WTC11 (cell line): ENCODE results near the gene TCP11. TPM values are rescaled to one million over a fixed set of nuclear protein-coding genes. Genes with fewer than 3 reads are reported as not detected.

ENCODE experiments used
- ATAC-seq: fragments of 200-7000 bp; cut with Tn5 transposase; 2 replicates; pipeline ENCODE4 v1.10.0; 2021; ENCODE audit warnings: mild to moderate bottlenecking, moderate library complexity
- CTCF ChIA-PET: fragments of 300-600 bp; sonication (Branson Sonifier 250); formaldehyde crosslinking; loops from one replicate; lab custom pipeline; 2021; ENCODE audit warnings: antibody characterized with exemption; lab: Charles Lee
- POLR2A ChIA-PET: fragments of 350-600 bp; sonication (Branson Sonifier 250); formaldehyde crosslinking; loops from one replicate; lab custom pipeline; 2021; ENCODE audit warnings: antibody characterized with exemption; lab: Charles Lee
- DNase-seq: peaks from one replicate; pipeline ENCODE4 v3.0.0; 2021; ENCODE audit warnings: low spot score
- H3K27ac Mint-ChIP-seq: 2 replicates; pipeline ENCODE4 v1.8.0; 2021; ENCODE audit warnings: mixed read lengths
- H3K27me3 Mint-ChIP-seq: 2 replicates; pipeline ENCODE4 v1.8.0; 2021; ENCODE audit warnings: low read depth, mild to moderate bottlenecking, moderate library complexity, mixed read lengths
- H3K36me3 Mint-ChIP-seq: 2 replicates; pipeline ENCODE4 v1.8.0; 2021; ENCODE audit warnings: mixed read lengths
- H3K4me1 Mint-ChIP-seq: 2 replicates; pipeline ENCODE4 v1.8.0; 2022; ENCODE audit warnings: mixed read lengths
- H3K4me3 Mint-ChIP-seq: 2 replicates; pipeline ENCODE4 v1.8.0; 2021; ENCODE audit warnings: mild to moderate bottlenecking, moderate library complexity, mixed read lengths
- H3K9me3 Mint-ChIP-seq: 2 replicates; pipeline ENCODE4 v1.8.0; 2021; ENCODE audit warnings: mixed read lengths
- AFF4 ChIP-seq: sonication (generic); formaldehyde crosslinking; IDR thresholded peaks from 2 replicates; pipeline ENCODE4 v1.8.1; 2023; ENCODE audit warnings: mild to moderate bottlenecking, missing genetic modification reagents, borderline replicate concordance
- CREB1 ChIP-seq: sonication (generic); formaldehyde crosslinking; IDR thresholded peaks from 2 replicates; pipeline ENCODE4 v1.8.0; 2023; ENCODE audit warnings: mild to moderate bottlenecking, missing genetic modification reagents
- ERG ChIP-seq: fragments of 250-450 bp; sonication (Bioruptor Pico); IDR thresholded peaks from 2 replicates; pipeline ENCODE4 v1.8.0; 2021; ENCODE audit warnings: mild to moderate bottlenecking
- FOXK1 ChIP-seq: sonication (generic); formaldehyde crosslinking; IDR thresholded peaks from 2 replicates; pipeline ENCODE4 v1.8.0; 2022; ENCODE audit warnings: mild to moderate bottlenecking, moderate library complexity, missing genetic modification reagents
- FOXP4 ChIP-seq: sonication (generic); formaldehyde crosslinking; IDR thresholded peaks from 2 replicates; pipeline ENCODE4 v1.8.0; 2022; ENCODE audit warnings: mild to moderate bottlenecking, missing genetic modification reagents
- GTF2I ChIP-seq: fragments of 250-450 bp; sonication (Bioruptor Pico); conservative IDR thresholded peaks from 2 replicates; pipeline ENCODE4 v1.4.0; 2021; ENCODE audit warnings: mild to moderate bottlenecking
- HMGXB4 ChIP-seq: sonication (generic); formaldehyde crosslinking; IDR thresholded peaks from 2 replicates; pipeline ENCODE4 v1.8.1; 2023; ENCODE audit warnings: mild to moderate bottlenecking, moderate library complexity, missing genetic modification reagents
- IRF2 ChIP-seq: sonication (generic); formaldehyde crosslinking; IDR thresholded peaks from 2 replicates; pipeline ENCODE4 v1.8.0; 2022; ENCODE audit warnings: low read depth, missing genetic modification reagents, borderline replicate concordance
- KAT7 ChIP-seq: sonication (generic); formaldehyde crosslinking; IDR thresholded peaks from 2 replicates; pipeline ENCODE4 v1.8.1; 2023; ENCODE audit warnings: missing genetic modification reagents, mild to moderate bottlenecking, borderline replicate concordance
- NFYB ChIP-seq: sonication (generic); formaldehyde crosslinking; conservative IDR thresholded peaks from 2 replicates; pipeline ENCODE4 v1.8.0; 2022; ENCODE audit warnings: low read depth, missing genetic modification reagents
- NR3C1 ChIP-seq: sonication (generic); formaldehyde crosslinking; conservative IDR thresholded peaks from 2 replicates; pipeline ENCODE4 v1.8.1; 2023; ENCODE audit warnings: low read depth, mild to moderate bottlenecking, missing genetic modification reagents
- RELA ChIP-seq: sonication (generic); formaldehyde crosslinking; IDR thresholded peaks from 2 replicates; pipeline ENCODE4 v1.8.1; 2022; ENCODE audit warnings: missing genetic modification reagents, mild to moderate bottlenecking, borderline replicate concordance
- SOX15 ChIP-seq: fragments of 250-450 bp; sonication (Bioruptor Pico); IDR thresholded peaks from 2 replicates; pipeline ENCODE4 v1.9.0; 2021; ENCODE audit warnings: mild to moderate bottlenecking
- TCF7 ChIP-seq: sonication (generic); formaldehyde crosslinking; IDR thresholded peaks from 2 replicates; pipeline ENCODE4 v1.8.0; 2022; ENCODE audit warnings: mild to moderate bottlenecking, low read depth, missing genetic modification reagents, moderate library complexity
- TEAD1 ChIP-seq: sonication (generic); formaldehyde crosslinking; IDR thresholded peaks from 2 replicates; pipeline ENCODE4 v1.8.0; 2022; ENCODE audit warnings: mild to moderate bottlenecking, missing genetic modification reagents
- TEAD4 ChIP-seq: sonication (generic); formaldehyde crosslinking; IDR thresholded peaks from 2 replicates; pipeline ENCODE4 v1.8.0; 2022; ENCODE audit warnings: mild to moderate bottlenecking, missing genetic modification reagents
- ZBTB43 ChIP-seq: sonication (generic); formaldehyde crosslinking; IDR thresholded peaks from 2 replicates; pipeline ENCODE4 v1.8.1; 2023; ENCODE audit warnings: mild to moderate bottlenecking, missing genetic modification reagents
- ZNF317 ChIP-seq: sonication (generic); formaldehyde crosslinking; IDR thresholded peaks from 2 replicates; pipeline ENCODE4 v1.8.1; 2023; ENCODE audit warnings: low read depth, mild to moderate bottlenecking, moderate library complexity, missing genetic modification reagents, borderline replicate concordance
- ZNF423 ChIP-seq: fragments of 250-450 bp; sonication (Bioruptor Pico); IDR thresholded peaks from 2 replicates; pipeline ENCODE4 v2.1.2; 2022; ENCODE audit warnings: mild to moderate bottlenecking, moderate library complexity
- total RNA-seq: library from RNA; stranded (reverse); gene quantifications from 3 replicates; pipeline ENCODE4 v1.2.3, GENCODE V29; 2021

Gene TCP11
- total RNA-seq, 1 experiment from 2014 or later, result not detected

- no peak for ATAC-seq
- POLR2A ChIA-PET, result no interaction called here
- TF ChIP-seq AFF4, result no peak
- no peak for TF ChIP-seq CREB1 (CRISPR knock-in tag)
- TF ChIP-seq FOXP4 (CRISPR knock-in tag), result no peak
- no peak for TF ChIP-seq NR3C1 (CRISPR knock-in tag)
- no peak for TF ChIP-seq TCF7 (CRISPR knock-in tag)
- TF ChIP-seq SOX15, result no peak
- TF ChIP-seq ERG, result no peak
- no peak for TF ChIP-seq ZBTB43 (CRISPR knock-in tag)
- Mint-ChIP-seq H3K27ac (no peak overlapping the region), H3K36me3 (no peaks in the 10 kb centered on the region), H3K4me1 (peaks cover 8% of the 10 kb centered on the region), H3K27me3 (peaks cover 11% of the 10 kb centered on the region), H3K4me3 (no peak overlapping the region), H3K9me3 (no peaks in the 10 kb centered on the region)
- no peak for DNase-seq
- CTCF ChIA-PET, result no interaction called here
Observed at GRCh38 chr6:35178012-35178411, 36.9 kb upstream of the TCP11 start.

- no peaks in the 10 kb centered on the region for H3K9me3 Mint-ChIP-seq
- DNase-seq, result no peak
- ChIA-PET CTCF (no interaction called here), POLR2A (no interaction called here)
- H3K27me3 Mint-ChIP-seq, result peaks cover 7% of the 10 kb centered on the region
- TF ChIP-seq KAT7 (CRISPR knock-in tag), result no peak
- TF ChIP-seq TEAD1, result no peak
- no peak for TF ChIP-seq GTF2I
- TF ChIP-seq SOX15, result no peak
- TF ChIP-seq ZNF423 (CRISPR knock-in tag), result no peak
- no peak for TF ChIP-seq RELA (CRISPR knock-in tag)
- no peak for TF ChIP-seq TEAD4
- TF ChIP-seq FOXK1 (CRISPR knock-in tag), result no peak
- no peak for TF ChIP-seq ZNF317 (CRISPR knock-in tag)
- no peak for ATAC-seq
- H3K36me3 Mint-ChIP-seq, result no peaks in the 10 kb centered on the region
- H3K27ac Mint-ChIP-seq, result no peak overlapping the region
- no peak overlapping the region for H3K4me3 Mint-ChIP-seq
- H3K4me1 Mint-ChIP-seq, result peaks cover 6% of the 10 kb centered on the region
Observed at GRCh38 chr6:35177596-35177995, 36.5 kb upstream of the TCP11 start.

GRCh38 chr6:35177157-35177556 lies 36.0 kb upstream of the TCP11 start:
- ATAC-seq (no peak), DNase-seq (no peak)
- Mint-ChIP-seq H3K9me3 (no peaks in the 10 kb centered on the region), H3K27me3 (peaks cover 6% of the 10 kb centered on the region; the same call in 1 of the 2 replicates), H3K27ac (no peak overlapping the region), H3K4me1 (peaks cover 6% of the 10 kb centered on the region), H3K4me3 (no peak overlapping the region)
- TF ChIP-seq RELA (CRISPR knock-in tag) (no peak), NFYB (CRISPR knock-in tag) (peak; percentile 57; the same call in 1 of the 2 replicates), IRF2 (no peak), HMGXB4 (no peak)
- TF ChIP-seq, all 79 proteins: peak for 1
- ChIA-PET POLR2A (no interaction called here), CTCF (interaction anchor here (0.8 kb wide), 1 partner anchor 730 kb away, joined by 3 read pairs; no protein-coding TSS in a partner anchor)
- no peaks in the 10 kb centered on the region for H3K36me3 Mint-ChIP-seq
